ENCODE results near the gene DDX24. TPM values are rescaled to one million over a fixed set of nuclear protein-coding genes. Genes with fewer than 3 reads are reported as not detected.

The DDX24 gene
- total RNA-seq, 4 donors from 2014 or later, result 116 to 170 (median 151) TPM

DNA sequence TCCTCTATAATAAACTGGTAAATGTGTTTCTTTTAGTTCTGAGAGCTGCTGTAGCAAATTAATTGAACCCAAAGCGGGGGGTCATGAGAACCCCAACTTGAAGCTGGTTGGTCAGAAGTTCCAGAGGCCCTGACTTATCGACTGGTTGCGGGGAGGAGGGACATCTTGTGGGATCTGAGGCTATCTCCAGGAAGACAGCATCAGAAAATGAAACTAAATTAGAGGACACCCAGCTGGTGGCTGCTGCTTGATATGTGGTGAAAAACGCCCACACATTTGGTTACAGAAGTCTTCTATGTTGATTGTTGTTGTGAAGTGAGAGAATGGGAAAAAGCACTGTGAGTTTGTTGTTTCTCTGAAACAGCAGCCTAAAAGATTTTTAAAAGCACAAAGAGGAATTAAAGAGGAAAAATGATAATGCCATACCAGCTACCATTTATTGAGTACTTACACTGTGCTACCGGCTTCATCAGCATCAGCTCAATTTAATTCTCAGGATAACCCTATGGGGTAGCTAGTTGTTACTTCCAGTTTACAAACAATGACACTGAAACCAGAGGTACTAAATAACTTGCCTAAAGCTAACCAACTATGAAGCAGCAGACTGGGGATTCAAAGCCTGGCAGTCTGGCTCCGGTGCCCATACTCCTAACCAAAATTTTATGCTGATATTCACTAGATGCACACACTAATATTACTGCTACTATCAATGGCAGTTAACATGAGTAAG lies 24.3 kb downstream of the DDX24 start:
- no peak for DNase-seq (ENCODE audit: low spot score in 2 of 2)
- H3K9me3 ChIP-seq, result no peaks in the 10 kb centered on the region
- no peaks in the 10 kb centered on the region for H3K27me3 ChIP-seq
- no peak for TF ChIP-seq POLR2A (IDR thresholded peaks at IDR 0.05)
- peak overlapping the region in 3 of 4 donors; percentile 44 to 65 (median 60) for H3K27ac ChIP-seq
- peaks cover 0 to 39% (median 5%) of the 10 kb centered on the region in 4 donors for H3K4me1 ChIP-seq
- WGBS, 2 donors, result 59 to 60% methylated on average over 6 of the region's 6 CpGs
- H3K36me3 ChIP-seq, result peaks cover 0 to 99% (median 41%) of the 10 kb centered on the region in 3 donors
- no peak overlapping the region for H3K4me3 ChIP-seq

DNA sequence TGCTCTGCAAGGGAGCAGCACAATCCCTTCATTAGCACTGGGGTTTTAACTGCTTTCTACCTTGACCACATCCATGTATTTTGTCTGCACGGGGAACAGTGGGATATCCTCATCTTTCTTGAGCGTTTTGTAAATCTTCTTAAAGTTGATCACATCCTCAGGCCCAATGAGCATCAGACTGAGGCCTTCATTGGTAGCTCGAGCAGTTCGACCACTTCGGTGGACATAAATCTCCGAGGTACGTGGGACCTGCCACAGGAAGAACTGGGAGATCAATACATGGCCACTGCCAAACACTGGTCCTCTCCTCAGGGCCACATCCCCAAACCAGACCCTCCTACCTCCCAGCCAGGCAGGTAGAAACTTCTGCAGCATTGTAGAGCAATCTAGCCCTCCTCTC lies 26.1 kb downstream of the DDX24 start:
- no peak overlapping the region for H3K4me3 ChIP-seq
- H3K9me3 ChIP-seq, result no peaks in the 10 kb centered on the region
- TF ChIP-seq EP300 (IDR thresholded peaks at IDR 0.05) (no peak), POLR2A (IDR thresholded peaks at IDR 0.05) (no peak)
- TF ChIP-seq, protein P1, sequence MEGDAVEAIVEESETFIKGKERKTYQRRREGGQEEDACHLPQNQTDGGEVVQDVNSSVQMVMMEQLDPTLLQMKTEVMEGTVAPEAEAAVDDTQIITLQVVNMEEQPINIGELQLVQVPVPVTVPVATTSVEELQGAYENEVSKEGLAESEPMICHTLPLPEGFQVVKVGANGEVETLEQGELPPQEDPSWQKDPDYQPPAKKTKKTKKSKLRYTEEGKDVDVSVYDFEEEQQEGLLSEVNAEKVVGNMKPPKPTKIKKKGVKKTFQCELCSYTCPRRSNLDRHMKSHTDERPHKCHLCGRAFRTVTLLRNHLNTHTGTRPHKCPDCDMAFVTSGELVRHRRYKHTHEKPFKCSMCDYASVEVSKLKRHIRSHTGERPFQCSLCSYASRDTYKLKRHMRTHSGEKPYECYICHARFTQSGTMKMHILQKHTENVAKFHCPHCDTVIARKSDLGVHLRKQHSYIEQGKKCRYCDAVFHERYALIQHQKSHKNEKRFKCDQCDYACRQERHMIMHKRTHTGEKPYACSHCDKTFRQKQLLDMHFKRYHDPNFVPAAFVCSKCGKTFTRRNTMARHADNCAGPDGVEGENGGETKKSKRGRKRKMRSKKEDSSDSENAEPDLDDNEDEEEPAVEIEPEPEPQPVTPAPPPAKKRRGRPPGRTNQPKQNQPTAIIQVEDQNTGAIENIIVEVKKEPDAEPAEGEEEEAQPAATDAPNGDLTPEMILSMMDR (IDR thresholded peaks at IDR 0.05), result no peak
- H3K27ac ChIP-seq, result peak overlapping the region in 1 of 4 donors; percentile 65
- H3K36me3 ChIP-seq, result peaks cover 0 to 99% (median 34%) of the 10 kb centered on the region in 3 donors
- DNase-seq (ENCODE audit: low spot score in 2 of 2), result no peak
- 89 to 98% methylated on average over 7 of the region's 7 CpGs for WGBS, 2 donors
- no peaks in the 10 kb centered on the region for H3K27me3 ChIP-seq
- H3K4me1 ChIP-seq, result peaks cover 0 to 43% (median 5%) of the 10 kb centered on the region in 4 donors

DNA sequence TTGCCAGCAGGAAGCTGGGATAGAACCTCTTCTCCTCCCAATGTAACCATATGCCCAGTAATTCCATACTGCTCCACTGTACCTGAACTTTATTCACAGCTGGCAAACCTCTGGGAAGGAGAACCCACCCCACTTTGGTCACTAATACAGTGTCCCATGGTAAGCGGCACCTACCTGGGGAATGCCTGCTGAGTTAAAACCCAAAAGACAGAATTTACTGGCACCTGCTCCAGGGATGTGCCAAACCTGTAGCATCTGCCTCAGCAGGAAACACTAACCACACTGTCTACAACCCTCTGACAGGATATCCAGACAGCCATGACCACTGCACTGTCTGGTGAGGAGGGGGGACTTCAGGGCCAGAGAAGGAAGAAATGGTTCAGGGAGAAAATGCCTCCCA lies 26.6 kb downstream of the DDX24 start:
- Histone ChIP-seq H3K4me3 (no peak overlapping the region), H3K9me3 (no peaks in the 10 kb centered on the region), H3K36me3 (peaks cover 0 to 99% (median 36%) of the 10 kb centered on the region in 3 donors), H3K27ac (no peak overlapping the region), H3K4me1 (peaks cover 0 to 39% (median 5%) of the 10 kb centered on the region in 4 donors), H3K27me3 (no peaks in the 10 kb centered on the region)
- TF ChIP-seq POLR2A (IDR thresholded peaks at IDR 0.05) (no peak), EP300 (IDR thresholded peaks at IDR 0.05) (no peak)
- TF ChIP-seq, protein P1 (IDR thresholded peaks at IDR 0.05), result no peak
- WGBS, 2 donors, result 93 to 100% methylated on average over 1 of the region's 1 CpG
- no peak for DNase-seq (ENCODE audit: low spot score in 2 of 2)

DNA sequence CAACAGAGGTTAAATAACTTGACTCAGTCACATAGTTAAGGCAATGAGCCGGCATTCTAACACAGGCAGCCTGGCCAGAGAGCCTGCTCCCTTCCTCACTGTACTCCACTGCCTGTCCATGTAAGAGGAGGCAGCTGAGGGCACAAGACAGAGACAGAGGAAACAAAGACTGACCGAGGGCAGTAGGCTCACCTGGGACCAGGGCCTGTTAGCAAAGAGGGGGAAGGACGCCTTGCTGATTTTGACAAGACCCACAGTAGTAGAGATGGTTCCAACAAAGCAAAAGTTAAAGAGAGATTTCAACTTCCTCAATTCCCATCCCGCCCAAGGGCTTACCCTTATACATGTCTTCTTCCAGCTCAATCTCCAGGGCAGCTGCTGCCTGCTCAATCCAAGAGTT lies 28.3 kb downstream of the DDX24 start:
- DNase-seq (ENCODE audit: low spot score in 2 of 2), result no peak
- H3K36me3 ChIP-seq, result peaks cover 0 to 99% (median 46%) of the 10 kb centered on the region in 3 donors
- no peaks in the 10 kb centered on the region for H3K27me3 ChIP-seq
- peaks cover 0 to 22% (median 4%) of the 10 kb centered on the region in 4 donors for H3K4me1 ChIP-seq
- no peaks in the 10 kb centered on the region for H3K9me3 ChIP-seq
- WGBS, 2 donors, result 87 to 96% methylated on average over 4 of the region's 4 CpGs
- no peak overlapping the region for H3K27ac ChIP-seq
- TF ChIP-seq POLR2A (IDR thresholded peaks at IDR 0.05) (no peak), EP300 (IDR thresholded peaks at IDR 0.05) (no peak)
- TF ChIP-seq, protein P1 (IDR thresholded peaks at IDR 0.05), result no peak
- H3K4me3 ChIP-seq, result no peak overlapping the region

DNA sequence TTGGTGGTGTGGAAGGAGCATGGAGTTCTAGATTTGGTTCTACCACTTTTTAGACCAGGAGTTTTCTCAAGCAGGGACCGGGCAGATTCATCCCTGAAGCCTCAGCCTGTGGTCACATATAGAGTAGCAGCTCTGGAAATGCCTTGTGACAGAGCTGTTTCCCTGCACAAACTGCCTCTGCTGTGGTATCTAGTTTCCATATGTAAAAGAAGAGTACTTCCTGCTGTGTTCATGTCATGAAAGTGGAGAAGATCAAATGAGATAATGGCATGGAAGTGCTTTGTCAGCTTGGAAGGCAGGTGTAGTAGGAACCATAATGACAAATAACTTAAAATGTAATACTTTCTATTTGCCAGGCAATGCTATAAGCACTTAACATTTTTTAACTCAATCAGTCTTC lies 28.8 kb downstream of the DDX24 start:
- TF ChIP-seq POLR2A (IDR thresholded peaks at IDR 0.05) (no peak), EP300 (IDR thresholded peaks at IDR 0.05) (no peak)
- TF ChIP-seq, protein P1 (IDR thresholded peaks at IDR 0.05), result no peak
- H3K9me3 ChIP-seq, result no peaks in the 10 kb centered on the region
- WGBS, 2 donors, result 80 to 88% methylated on average over 1 of the region's 1 CpG
- H3K27me3 ChIP-seq, result no peaks in the 10 kb centered on the region
- no peak for DNase-seq (ENCODE audit: low spot score in 2 of 2)
- no peak overlapping the region for H3K4me3 ChIP-seq
- peak overlapping the region in 1 of 4 donors; percentile 58 for H3K27ac ChIP-seq
- peaks cover 0 to 99% (median 46%) of the 10 kb centered on the region in 3 donors for H3K36me3 ChIP-seq
- peaks cover 0 to 17% (median 2%) of the 10 kb centered on the region in 4 donors for H3K4me1 ChIP-seq
